HEK293T (cell line): ENCODE results near the gene MAP4.

ENCODE experiments used
- CTCF ChIA-PET: fragments of 350-600 bp; formaldehyde crosslinking; extraction: SDS; loops from one replicate; lab custom pipeline; 2021; ENCODE audit warnings: antibody characterized with exemption, inconsistent platforms; lab: Yijun Ruan, JAX
- POLR2A ChIA-PET: fragments of 350-600 bp; formaldehyde crosslinking; extraction: SDS; loops from one replicate; lab custom pipeline; 2020; ENCODE audit warnings: antibody characterized with exemption, inconsistent platforms; lab: Yijun Ruan, JAX
- DNase-seq: peaks from one replicate; pipeline ENCODE4 v3.0.0; 2012; ENCODE audit warnings: mixed read lengths; ENCODE audit errors: extremely low spot score
- ELF4 ChIP-seq: fragments of 450-650 bp; IDR thresholded peaks from 2 replicates; pipeline ENCODE4 v1.6.1; 2017; ENCODE audit warnings: antibody characterized with exemption
- LEF1 ChIP-seq: fragments of 450-650 bp; IDR thresholded peaks from 2 replicates; pipeline ENCODE4 v1.6.1; 2017; ENCODE audit warnings: mild to moderate bottlenecking, borderline replicate concordance

MAP4 gene

GRCh38 chr3:47802734-47803479 is 213.3 kb downstream of the MAP4 start, which contains the start of gene DHX30:
DHX30 (plus strand) TSS chr3:47803138; CDS start chr3:47810684, 7,546 bp downstream.
- CTCF ChIA-PET, result no interaction called here
- peak; percentile 85 for DNase-seq
- POLR2A ChIA-PET, result interaction anchor here (0.9 to 1.9 kb wide), 8 partner anchors 9 to 329 kb away, joined by 3 to 15 read pairs (median 6); partner anchors contain the start of gene SMARCC1
- TF ChIP-seq ELF4 (no peak), LEF1 (0 out of 2 replicates have a peak, but pooled peaks have one; percentile 47)
